Fibroblast of pulmonary artery (primary cell): Measurements from ENCODE around the gene TNS2.

Source experiments
- DNase-seq: peaks from one replicate; pipeline ENCODE4 v3.0.0-alpha.2; 2010; ENCODE audit warnings: low read depth
- H3K4me3 ChIP-seq: replicated peaks from 2 replicates; pipeline ENCODE4 v1.5.1; 2011; ENCODE audit warnings: low read depth, mild to moderate bottlenecking, control low read depth, low read length, moderate library complexity
- CTCF ChIP-seq: IDR thresholded peaks from 2 replicates; pipeline ENCODE4 v1.5.1; 2011; ENCODE audit warnings: mild to moderate bottlenecking, control low read depth, low read length, inconsistent platforms; ENCODE audit errors: missing control alignments

The TNS2 gene

GRCh38 chr12:53071591-53072551 is 22.0 kb downstream of the TNS2 start:
- peak; percentile 62 for DNase-seq

GRCh38 chr12:53073881-53074280 is 24.0 kb downstream of the TNS2 start:
- no peak for TF ChIP-seq CTCF
- DNase-seq = no peak

More at GRCh38 chr12:53071591-53072551, 22.0 kb downstream of the TNS2 start:
- TF ChIP-seq CTCF = peak; percentile 31
- no peak overlapping the region for H3K4me3 ChIP-seq

GRCh38 chr12:53074283-53074998 is 24.6 kb downstream of the TNS2 start:
- no peak for TF ChIP-seq CTCF
- no peak for DNase-seq
- H3K4me3 ChIP-seq = no peak overlapping the region

More at GRCh38 chr12:53073881-53074280, 24.0 kb downstream of the TNS2 start:
- no peak overlapping the region for H3K4me3 ChIP-seq

- TF ChIP-seq CTCF = no peak
- no peak overlapping the region for H3K4me3 ChIP-seq
- DNase-seq = no peak
Measured at GRCh38 chr12:53074999-53075370, 25.1 kb downstream of the TNS2 start.

GRCh38 chr12:53076461-53076860 is 26.6 kb downstream of the TNS2 start:
- no peak overlapping the region for H3K4me3 ChIP-seq
- TF ChIP-seq CTCF = no peak
- DNase-seq = no peak

GRCh38 chr12:53077030-53077429 is 27.2 kb downstream of the TNS2 start:
- DNase-seq = no peak
- TF ChIP-seq CTCF = no peak
- H3K4me3 ChIP-seq = no peak overlapping the region
